Smooth muscle cell (in vitro differentiated cells): ENCODE results near the gene TEX261. TPM values are rescaled to one million over a fixed set of nuclear protein-coding genes. Genes with fewer than 3 reads are reported as not detected.

ENCODE experiments used
- DNase-seq: peaks from one replicate; lab custom pipeline; 2025; ENCODE audit not compliant: unreplicated experiment; lab: John Stamatoyannopoulos, UW
- H2AFZ ChIP-seq: fragments of 200-600 bp; sonication (generic); 2 replicates; pipeline ENCODE4 v1.6.0; 2016; ENCODE audit warnings: antibody characterized with exemption, low read depth, mild to moderate bottlenecking
- H3F3A ChIP-seq: fragments of 200-600 bp; sonication (generic); 2 replicates; pipeline ENCODE4 v1.6.0; 2017; ENCODE audit warnings: antibody characterized with exemption, low read depth
- H3K27ac ChIP-seq: fragments of 200-600 bp; sonication (generic); 2 replicates; pipeline ENCODE4 v1.5.1; 2016; ENCODE audit warnings: low read depth, mild to moderate bottlenecking
- H3K27me3 ChIP-seq: fragments of 200-600 bp; sonication (generic); 2 replicates; pipeline ENCODE4 v1.6.1; 2016; ENCODE audit warnings: low read depth, mild to moderate bottlenecking
- H3K36me3 ChIP-seq: fragments of 200-600 bp; sonication (generic); 2 replicates; pipeline ENCODE4 v1.5.1; 2016; ENCODE audit warnings: low read depth
- H3K4me1 ChIP-seq: fragments of 200-600 bp; sonication (generic); 2 replicates; pipeline ENCODE4 v1.5.1; 2016; ENCODE audit warnings: low read depth
- H3K4me2 ChIP-seq: fragments of 200-600 bp; sonication (generic); 2 replicates; pipeline ENCODE4 v1.6.0; 2016; ENCODE audit warnings: mild to moderate bottlenecking
- H3K4me3 ChIP-seq: fragments of 200-600 bp; sonication (generic); 2 replicates; pipeline ENCODE4 v1.5.1; 2016; ENCODE audit warnings: mild to moderate bottlenecking
- H3K79me2 ChIP-seq: fragments of 200-600 bp; sonication (generic); 2 replicates; pipeline ENCODE4 v1.6.0; 2016; ENCODE audit warnings: low read depth, mild to moderate bottlenecking
- H3K9ac ChIP-seq: fragments of 200-600 bp; sonication (generic); 2 replicates; pipeline ENCODE4 v1.6.0; 2016; ENCODE audit warnings: low read depth
- H3K9me3 ChIP-seq: fragments of 200-600 bp; sonication (generic); replicated peaks from 2 replicates; pipeline ENCODE4 v1.5.1; 2016; ENCODE audit warnings: low read depth
- H4K20me1 ChIP-seq: fragments of 200-600 bp; sonication (generic); 2 replicates; pipeline ENCODE4 v1.6.0; 2016; ENCODE audit warnings: low read depth
- whole genome bisulfite sequencing: methylation state at CpG from one replicate; pipeline ENCODE4 v1.1.7; 2016; ENCODE audit warnings: low lambda C conversion rate; 5-methylcytosine and 5-hydroxymethylcytosine counted together
- polyA plus RNA-seq: library from polyadenylated mRNA; unstranded; fragments of >200 nt; fragmentation: Nextera tagmentation; extraction: Ambion mirVana; gene quantifications from 2 replicates; pipeline ENCODE4 v1.2.1, GENCODE V29; 2016
- total RNA-seq: library from RNA; depleted of rRNA; stranded (reverse); fragments of >200 nt; gene quantifications from 2 replicates; pipeline ENCODE4 v1.2.3, GENCODE V29; 2014
- TF ChIP-seq, protein P1 (sequence below): fragments of 200-600 bp; sonication (generic); IDR thresholded peaks from 2 replicates; pipeline ENCODE4 v1.5.1; 2017; ENCODE audit warnings: borderline replicate concordance, mild to moderate bottlenecking, antibody characterized with exemption; ENCODE audit not compliant: insufficient read depth, poor library complexity, severe bottlenecking

Gene TEX261
- total and polyA plus RNA-seq, 2 experiments from 2014 or later: 29.3 to 35.2 TPM

DNA sequence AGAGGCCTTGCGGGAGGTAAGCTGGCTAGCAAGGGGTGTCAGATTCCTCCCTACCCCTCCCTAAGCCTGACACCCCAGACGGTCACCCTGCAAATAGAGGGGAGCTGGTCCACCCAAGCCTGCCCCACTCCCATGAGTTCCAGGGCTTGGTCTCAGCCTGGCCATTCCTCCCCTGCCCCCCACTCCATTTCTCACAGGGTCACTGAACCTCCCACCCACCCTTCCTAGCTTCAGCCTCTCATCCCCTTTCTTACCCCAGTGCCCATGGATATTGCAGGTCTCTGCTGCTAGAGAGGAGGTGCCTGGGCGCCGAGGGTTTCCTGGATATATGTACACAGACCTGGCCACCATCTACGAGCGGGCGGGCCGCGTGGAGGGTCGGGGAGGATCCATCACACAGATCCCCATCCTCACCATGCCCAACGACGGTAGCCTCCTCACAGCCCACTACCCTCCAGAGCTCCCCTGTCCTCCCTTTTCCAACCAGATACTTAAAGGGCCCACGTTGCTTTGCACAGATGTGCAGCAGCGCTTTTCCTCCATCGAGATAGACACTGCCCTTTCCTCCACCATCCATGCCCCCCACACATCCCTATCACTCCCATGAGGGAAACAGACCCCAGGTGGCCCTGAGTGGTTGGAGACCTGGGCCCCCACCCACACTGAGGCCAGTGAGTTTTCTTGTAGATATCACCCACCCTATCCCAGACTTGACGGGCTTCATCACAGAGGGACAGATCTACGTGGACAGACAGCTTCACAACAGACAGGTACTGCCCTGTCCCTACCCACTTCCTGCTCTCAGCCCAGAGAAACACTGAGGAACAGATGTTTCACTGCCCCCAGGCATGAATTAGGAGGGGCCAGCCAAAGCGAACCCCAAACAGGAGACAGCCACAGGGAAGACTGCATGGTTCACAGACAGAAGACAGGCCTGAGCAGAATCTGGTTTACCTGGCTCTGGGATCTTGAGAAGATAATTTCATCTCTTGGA, 31.5 kb downstream of the TEX261 start:
- Histone ChIP-seq H3K9me3 (no peaks in the 10 kb centered on the region), H3K27me3 (peaks cover 66% of the 10 kb centered on the region), H3K4me3 (no peak overlapping the region), H3K79me2 (no peaks in the 10 kb centered on the region), H3K36me3 (no peaks in the 10 kb centered on the region), H3K4me1 (no peaks in the 10 kb centered on the region), H4K20me1 (no peaks in the 10 kb centered on the region), H3K27ac (no peak overlapping the region), H3K9ac (no peak overlapping the region), H2AFZ (no peak overlapping the region), H3K4me2 (no peak overlapping the region), H3F3A (no peaks in the 10 kb centered on the region)
- no peak for DNase-seq
- TF ChIP-seq, protein P1, sequence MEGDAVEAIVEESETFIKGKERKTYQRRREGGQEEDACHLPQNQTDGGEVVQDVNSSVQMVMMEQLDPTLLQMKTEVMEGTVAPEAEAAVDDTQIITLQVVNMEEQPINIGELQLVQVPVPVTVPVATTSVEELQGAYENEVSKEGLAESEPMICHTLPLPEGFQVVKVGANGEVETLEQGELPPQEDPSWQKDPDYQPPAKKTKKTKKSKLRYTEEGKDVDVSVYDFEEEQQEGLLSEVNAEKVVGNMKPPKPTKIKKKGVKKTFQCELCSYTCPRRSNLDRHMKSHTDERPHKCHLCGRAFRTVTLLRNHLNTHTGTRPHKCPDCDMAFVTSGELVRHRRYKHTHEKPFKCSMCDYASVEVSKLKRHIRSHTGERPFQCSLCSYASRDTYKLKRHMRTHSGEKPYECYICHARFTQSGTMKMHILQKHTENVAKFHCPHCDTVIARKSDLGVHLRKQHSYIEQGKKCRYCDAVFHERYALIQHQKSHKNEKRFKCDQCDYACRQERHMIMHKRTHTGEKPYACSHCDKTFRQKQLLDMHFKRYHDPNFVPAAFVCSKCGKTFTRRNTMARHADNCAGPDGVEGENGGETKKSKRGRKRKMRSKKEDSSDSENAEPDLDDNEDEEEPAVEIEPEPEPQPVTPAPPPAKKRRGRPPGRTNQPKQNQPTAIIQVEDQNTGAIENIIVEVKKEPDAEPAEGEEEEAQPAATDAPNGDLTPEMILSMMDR: no peak
- WGBS: 84% methylated on average over 18 of the region's 18 CpGs

DNA sequence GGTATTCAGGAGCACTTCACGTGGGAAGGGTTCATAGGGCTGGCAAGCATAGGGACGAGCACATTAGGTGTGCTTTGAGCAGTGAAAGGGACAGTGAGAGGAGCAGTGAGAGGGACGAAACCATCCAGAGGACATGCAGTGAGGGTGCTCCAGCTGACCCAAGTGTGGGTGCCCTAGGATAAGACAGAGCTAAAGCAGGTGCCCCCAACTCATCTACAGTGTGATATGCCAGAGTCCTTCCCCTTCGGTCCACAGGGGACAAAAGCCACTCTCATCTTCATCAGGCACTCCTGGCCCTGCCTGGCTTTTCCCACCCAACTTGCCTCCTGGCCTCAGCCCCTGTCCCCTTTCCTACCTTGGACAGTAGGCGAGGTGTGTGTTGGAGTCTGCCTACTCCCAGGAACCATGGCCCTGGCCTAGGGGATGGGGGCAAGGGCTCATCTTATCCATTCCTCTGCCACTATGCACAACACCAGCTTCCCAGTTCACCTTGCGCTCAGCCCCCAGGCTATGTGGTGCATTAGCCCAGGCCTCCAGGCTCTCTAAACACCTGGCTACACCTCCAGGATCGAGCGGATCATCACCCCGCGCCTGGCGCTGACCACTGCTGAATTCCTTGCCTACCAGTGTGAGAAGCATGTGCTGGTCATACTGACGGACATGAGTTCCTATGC, 32.3 kb downstream of the TEX261 start:
- no peaks in the 10 kb centered on the region for H3K36me3 ChIP-seq
- TF ChIP-seq, protein P1: no peak
- 78% methylated on average over 12 of the region's 12 CpGs for WGBS

DNA sequence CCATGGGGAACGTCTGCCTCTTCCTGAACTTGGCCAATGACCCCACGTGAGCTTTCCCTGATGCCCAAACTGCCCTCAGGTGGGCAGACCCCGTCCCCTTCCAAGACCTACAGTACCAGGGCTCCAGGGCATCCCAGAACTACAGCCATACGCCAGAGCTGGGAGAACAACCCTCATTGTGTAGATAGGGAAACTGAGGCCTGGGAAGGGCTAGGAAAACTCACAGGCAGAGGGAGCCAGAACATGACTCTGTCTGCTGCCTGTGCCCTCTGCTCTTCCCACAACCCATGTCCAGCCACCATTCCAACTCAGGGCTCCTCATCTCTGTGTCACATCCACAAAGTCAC, 33.1 kb downstream of the TEX261 start:
- no peaks in the 10 kb centered on the region for H3K4me1 ChIP-seq
- 82% methylated on average over 4 of the region's 4 CpGs for WGBS
- H3K9me3 ChIP-seq: no peaks in the 10 kb centered on the region
- no peak overlapping the region for H3K4me3 ChIP-seq
- H3K9ac ChIP-seq: no peak overlapping the region
- DNase-seq: no peak
- H2AFZ ChIP-seq: no peak overlapping the region
- no peaks in the 10 kb centered on the region for H4K20me1 ChIP-seq
- H3K27me3 ChIP-seq: peaks cover 64% of the 10 kb centered on the region
- TF ChIP-seq, protein P1: no peak
- no peaks in the 10 kb centered on the region for H3K36me3 ChIP-seq
- H3K27ac ChIP-seq: no peak overlapping the region
- H3K79me2 ChIP-seq: no peaks in the 10 kb centered on the region
- no peak overlapping the region for H3K4me2 ChIP-seq
- no peaks in the 10 kb centered on the region for H3F3A ChIP-seq

More for the DNA sequence above, 32.3 kb downstream of the TEX261 start:
- H3K27me3 ChIP-seq: peaks cover 64% of the 10 kb centered on the region
- no peaks in the 10 kb centered on the region for H3F3A ChIP-seq
- H4K20me1 ChIP-seq: no peaks in the 10 kb centered on the region
- H3K27ac ChIP-seq: no peak overlapping the region
- no peaks in the 10 kb centered on the region for H3K4me1 ChIP-seq
- DNase-seq: no peak
- H3K9me3 ChIP-seq: no peaks in the 10 kb centered on the region
- H3K4me2 ChIP-seq: no peak overlapping the region
- no peak overlapping the region for H3K4me3 ChIP-seq
- H3K9ac ChIP-seq: no peak overlapping the region
- no peaks in the 10 kb centered on the region for H3K79me2 ChIP-seq
- no peak overlapping the region for H2AFZ ChIP-seq
